Smooth muscle cell (in vitro differentiated cells): ENCODE measurements around the gene FBN3. TPM values are rescaled to one million over a fixed set of nuclear protein-coding genes. Genes with fewer than 3 reads are reported as not detected.

Source experiments
- DNase-seq: peaks from one replicate; lab custom pipeline; 2025; ENCODE audit not compliant: unreplicated experiment; lab: John Stamatoyannopoulos, UW
- H2AFZ ChIP-seq: fragments of 200-600 bp; sonication (generic); 2 replicates; pipeline ENCODE4 v1.6.0; 2016; ENCODE audit warnings: antibody characterized with exemption, low read depth, mild to moderate bottlenecking
- H3F3A ChIP-seq: fragments of 200-600 bp; sonication (generic); 2 replicates; pipeline ENCODE4 v1.6.0; 2017; ENCODE audit warnings: antibody characterized with exemption, low read depth
- H3K27ac ChIP-seq: fragments of 200-600 bp; sonication (generic); 2 replicates; pipeline ENCODE4 v1.5.1; 2016; ENCODE audit warnings: low read depth, mild to moderate bottlenecking
- H3K27me3 ChIP-seq: fragments of 200-600 bp; sonication (generic); 2 replicates; pipeline ENCODE4 v1.6.1; 2016; ENCODE audit warnings: low read depth, mild to moderate bottlenecking
- H3K36me3 ChIP-seq: fragments of 200-600 bp; sonication (generic); 2 replicates; pipeline ENCODE4 v1.5.1; 2016; ENCODE audit warnings: low read depth
- H3K4me1 ChIP-seq: fragments of 200-600 bp; sonication (generic); 2 replicates; pipeline ENCODE4 v1.5.1; 2016; ENCODE audit warnings: low read depth
- H3K4me2 ChIP-seq: fragments of 200-600 bp; sonication (generic); 2 replicates; pipeline ENCODE4 v1.6.0; 2016; ENCODE audit warnings: mild to moderate bottlenecking
- H3K4me3 ChIP-seq: fragments of 200-600 bp; sonication (generic); 2 replicates; pipeline ENCODE4 v1.5.1; 2016; ENCODE audit warnings: mild to moderate bottlenecking
- H3K79me2 ChIP-seq: fragments of 200-600 bp; sonication (generic); 2 replicates; pipeline ENCODE4 v1.6.0; 2016; ENCODE audit warnings: low read depth, mild to moderate bottlenecking
- H3K9ac ChIP-seq: fragments of 200-600 bp; sonication (generic); 2 replicates; pipeline ENCODE4 v1.6.0; 2016; ENCODE audit warnings: low read depth
- H3K9me3 ChIP-seq: fragments of 200-600 bp; sonication (generic); replicated peaks from 2 replicates; pipeline ENCODE4 v1.5.1; 2016; ENCODE audit warnings: low read depth
- H4K20me1 ChIP-seq: fragments of 200-600 bp; sonication (generic); 2 replicates; pipeline ENCODE4 v1.6.0; 2016; ENCODE audit warnings: low read depth
- WGBS: methylation state at CpG from one replicate; pipeline ENCODE4 v1.1.7; 2016; ENCODE audit warnings: low lambda C conversion rate; 5-methylcytosine and 5-hydroxymethylcytosine counted together
- polyA plus RNA-seq: library from polyadenylated mRNA; unstranded; fragments of >200 nt; fragmentation: Nextera tagmentation; extraction: Ambion mirVana; gene quantifications from 2 replicates; pipeline ENCODE4 v1.2.1, GENCODE V29; 2016
- total RNA-seq: library from RNA; depleted of rRNA; stranded (reverse); fragments of >200 nt; gene quantifications from 2 replicates; pipeline ENCODE4 v1.2.3, GENCODE V29; 2014
- TF ChIP-seq, protein P1 (sequence below): fragments of 200-600 bp; sonication (generic); IDR thresholded peaks from 2 replicates; pipeline ENCODE4 v1.5.1; 2017; ENCODE audit warnings: borderline replicate concordance, mild to moderate bottlenecking, antibody characterized with exemption; ENCODE audit not compliant: insufficient read depth, poor library complexity, severe bottlenecking

The FBN3 gene
- total and polyA plus RNA-seq, 2 experiments from 2014 or later, result not detected

DNA sequence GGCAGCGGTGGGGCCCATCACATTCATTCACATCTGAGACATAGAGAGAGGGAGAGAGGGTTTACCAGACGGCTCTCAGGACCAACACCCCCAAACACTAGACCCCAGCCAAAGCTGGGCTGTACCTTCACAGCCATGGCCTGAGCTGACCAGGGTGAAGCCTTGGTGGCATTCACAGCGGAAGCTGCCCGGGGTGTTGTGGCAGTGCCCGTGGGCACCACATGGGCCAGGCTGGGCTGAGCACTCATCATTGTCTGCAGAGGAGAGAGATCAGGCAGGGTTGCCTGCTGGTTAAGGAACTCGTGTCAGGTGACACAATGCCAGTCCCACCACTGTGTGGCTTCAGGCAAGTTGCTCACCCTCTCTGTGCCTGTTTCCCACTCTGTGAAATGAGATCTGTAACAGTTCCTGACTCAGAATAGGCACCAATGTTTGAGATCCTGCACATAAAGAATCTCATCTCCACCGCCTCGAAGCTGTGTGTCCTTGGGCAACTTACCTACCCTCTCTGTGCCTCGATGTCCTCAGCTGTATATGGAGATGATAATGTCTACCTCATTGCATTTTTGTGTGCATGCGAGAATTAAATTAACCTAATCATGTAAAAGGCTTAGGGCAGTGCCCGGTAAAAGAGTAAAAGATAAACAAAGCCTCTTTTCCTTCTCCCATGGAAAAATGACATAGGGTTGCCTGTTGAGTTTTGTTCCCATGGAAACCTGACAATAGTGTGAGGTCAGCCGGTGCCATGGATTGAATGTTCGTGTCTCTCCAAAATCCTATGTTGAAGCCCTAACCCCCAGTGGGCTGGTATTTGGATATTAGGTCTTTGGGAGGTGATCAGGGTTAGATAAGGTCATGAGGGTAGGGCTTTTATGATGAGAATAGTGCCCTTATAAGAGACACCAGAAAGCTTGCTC is 74.0 kb downstream of the FBN3 start:
- no peaks in the 10 kb centered on the region for H4K20me1 ChIP-seq
- 89% methylated on average over 13 of the region's 13 CpGs for WGBS
- no peaks in the 10 kb centered on the region for H3F3A ChIP-seq
- no peak overlapping the region for H3K4me2 ChIP-seq
- H3K36me3 ChIP-seq, result no peaks in the 10 kb centered on the region
- no peaks in the 10 kb centered on the region for H3K27me3 ChIP-seq
- no peaks in the 10 kb centered on the region for H3K4me1 ChIP-seq
- H3K79me2 ChIP-seq, result no peaks in the 10 kb centered on the region
- H3K9me3 ChIP-seq, result no peaks in the 10 kb centered on the region
- TF ChIP-seq, protein P1, sequence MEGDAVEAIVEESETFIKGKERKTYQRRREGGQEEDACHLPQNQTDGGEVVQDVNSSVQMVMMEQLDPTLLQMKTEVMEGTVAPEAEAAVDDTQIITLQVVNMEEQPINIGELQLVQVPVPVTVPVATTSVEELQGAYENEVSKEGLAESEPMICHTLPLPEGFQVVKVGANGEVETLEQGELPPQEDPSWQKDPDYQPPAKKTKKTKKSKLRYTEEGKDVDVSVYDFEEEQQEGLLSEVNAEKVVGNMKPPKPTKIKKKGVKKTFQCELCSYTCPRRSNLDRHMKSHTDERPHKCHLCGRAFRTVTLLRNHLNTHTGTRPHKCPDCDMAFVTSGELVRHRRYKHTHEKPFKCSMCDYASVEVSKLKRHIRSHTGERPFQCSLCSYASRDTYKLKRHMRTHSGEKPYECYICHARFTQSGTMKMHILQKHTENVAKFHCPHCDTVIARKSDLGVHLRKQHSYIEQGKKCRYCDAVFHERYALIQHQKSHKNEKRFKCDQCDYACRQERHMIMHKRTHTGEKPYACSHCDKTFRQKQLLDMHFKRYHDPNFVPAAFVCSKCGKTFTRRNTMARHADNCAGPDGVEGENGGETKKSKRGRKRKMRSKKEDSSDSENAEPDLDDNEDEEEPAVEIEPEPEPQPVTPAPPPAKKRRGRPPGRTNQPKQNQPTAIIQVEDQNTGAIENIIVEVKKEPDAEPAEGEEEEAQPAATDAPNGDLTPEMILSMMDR, result no peak
- no peak overlapping the region for H3K27ac ChIP-seq
- H3K9ac ChIP-seq, result no peak overlapping the region
- no peak overlapping the region for H2AFZ ChIP-seq
- H3K4me3 ChIP-seq, result no peak overlapping the region
- no peak for DNase-seq

DNA sequence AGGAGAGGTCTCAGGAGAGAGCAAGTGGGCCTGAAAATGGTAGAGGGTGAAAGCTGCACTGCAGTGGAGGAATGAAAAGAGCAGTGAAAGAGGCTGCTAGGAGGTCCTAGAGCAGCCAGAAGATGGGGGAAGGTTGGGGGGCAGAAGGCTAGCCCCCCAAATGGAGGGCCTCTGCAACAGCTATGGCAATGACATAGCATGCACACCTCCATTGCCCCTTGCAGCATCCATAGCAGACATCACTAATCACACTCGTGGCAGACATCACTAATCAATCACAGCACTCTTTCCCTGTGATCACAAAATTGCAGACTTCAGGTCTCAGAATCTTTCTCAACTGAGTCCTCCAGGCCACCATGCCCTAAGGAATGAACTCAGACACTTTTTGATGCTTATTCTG is 74.9 kb downstream of the FBN3 start:
- Histone ChIP-seq H3F3A (no peaks in the 10 kb centered on the region), H3K79me2 (no peaks in the 10 kb centered on the region), H3K4me3 (no peak overlapping the region), H3K36me3 (no peaks in the 10 kb centered on the region), H3K4me2 (no peak overlapping the region), H4K20me1 (no peaks in the 10 kb centered on the region), H3K4me1 (no peaks in the 10 kb centered on the region), H3K9ac (no peak overlapping the region), H3K27me3 (no peaks in the 10 kb centered on the region), H3K27ac (no peak overlapping the region), H3K9me3 (no peaks in the 10 kb centered on the region), H2AFZ (no peak overlapping the region)
- no peak for DNase-seq
- TF ChIP-seq, protein P1, result no peak
- 100% methylated on average over 1 of the region's 1 CpG for WGBS

DNA sequence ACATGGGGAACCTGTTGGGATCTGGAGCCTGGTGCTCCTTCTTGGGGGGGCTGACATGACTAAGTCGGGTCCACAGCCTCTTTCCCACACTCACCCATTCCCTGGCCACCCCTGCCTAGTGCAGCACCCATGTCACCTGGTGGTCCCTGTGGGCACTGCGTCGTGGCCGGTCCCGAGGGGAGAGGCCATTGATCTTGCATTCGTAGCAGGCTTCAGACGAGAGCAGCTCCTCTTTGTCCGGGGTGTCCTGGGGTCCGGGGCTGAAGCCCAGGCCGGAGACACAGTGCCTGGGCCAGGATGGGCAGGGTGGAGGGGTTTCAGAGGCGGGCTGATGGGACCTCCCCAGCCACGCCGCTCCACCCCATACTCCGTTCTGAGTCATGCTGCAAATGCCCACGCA is 77.5 kb downstream of the FBN3 start:
- Histone ChIP-seq H3K4me2 (no peak overlapping the region), H3K9me3 (no peaks in the 10 kb centered on the region), H3K4me3 (no peak overlapping the region), H3K9ac (no peak overlapping the region), H4K20me1 (no peaks in the 10 kb centered on the region), H3K27ac (no peak overlapping the region), H3F3A (no peaks in the 10 kb centered on the region), H3K4me1 (no peaks in the 10 kb centered on the region), H3K79me2 (no peaks in the 10 kb centered on the region), H3K27me3 (no peaks in the 10 kb centered on the region), H3K36me3 (no peaks in the 10 kb centered on the region), H2AFZ (no peak overlapping the region)
- no peak for DNase-seq
- TF ChIP-seq, protein P1, result no peak
- 91% methylated on average over 15 of the region's 15 CpGs for WGBS
